ENCODE results near the gene RBMS1. TPM values are rescaled to one million over a fixed set of nuclear protein-coding genes. Genes with fewer than 3 reads are reported as not detected.

Gene RBMS1
- total and polyA plus RNA-seq, 2 of the 4 experiments (the other 2 are of a cell fraction) = 43.5 to 64.9 TPM

DNA sequence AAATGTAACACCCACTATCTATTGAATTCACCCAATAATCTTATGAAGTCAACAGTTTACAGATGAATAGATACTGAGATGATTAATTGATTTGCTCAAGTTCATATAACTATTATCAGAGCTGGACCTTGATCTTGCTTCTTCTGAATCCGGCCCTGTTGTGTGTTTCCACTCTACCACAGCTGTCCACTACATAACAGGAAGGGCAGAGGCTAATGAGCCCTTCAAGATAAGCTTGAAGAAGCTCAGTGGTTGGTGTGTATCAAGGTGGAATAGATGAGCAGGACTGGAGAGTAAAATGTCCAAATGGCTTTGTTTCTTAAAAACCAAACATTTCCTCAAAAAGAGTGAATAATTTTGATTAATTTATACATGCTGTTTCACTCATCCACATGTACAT, 237.1 kb downstream of the RBMS1 start:
- no peak for TF ChIP-seq SMC3 (IDR thresholded peaks at IDR 0.05; ENCODE audit: low read depth, low read length)
- no peak for TF ChIP-seq MXI1 (IDR thresholded peaks at IDR 0.05; ENCODE audit: borderline replicate concordance, low read depth, low read length)
- TF ChIP-seq, protein P1, sequence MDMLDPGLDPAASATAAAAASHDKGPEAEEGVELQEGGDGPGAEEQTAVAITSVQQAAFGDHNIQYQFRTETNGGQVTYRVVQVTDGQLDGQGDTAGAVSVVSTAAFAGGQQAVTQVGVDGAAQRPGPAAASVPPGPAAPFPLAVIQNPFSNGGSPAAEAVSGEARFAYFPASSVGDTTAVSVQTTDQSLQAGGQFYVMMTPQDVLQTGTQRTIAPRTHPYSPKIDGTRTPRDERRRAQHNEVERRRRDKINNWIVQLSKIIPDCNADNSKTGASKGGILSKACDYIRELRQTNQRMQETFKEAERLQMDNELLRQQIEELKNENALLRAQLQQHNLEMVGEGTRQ (IDR thresholded peaks at IDR 0.05; ENCODE audit: low read depth, low read length) = no peak
- TF ChIP-seq FOS (IDR thresholded peaks at IDR 0.05; ENCODE audit: low read depth, low read length) = no peak
- TF ChIP-seq CHD1 (IDR thresholded peaks at IDR 0.05; ENCODE audit: low read depth, low read length) = no peak
- no peak for TF ChIP-seq BHLHE40 (IDR thresholded peaks at IDR 0.05; ENCODE audit: low read depth, low read length)
- TF ChIP-seq MAFK (IDR thresholded peaks at IDR 0.05; ENCODE audit: low read depth, low read length) = no peak
- no peak for TF ChIP-seq CEBPB (IDR thresholded peaks at IDR 0.05; ENCODE audit: low read depth, low read length)
- TF ChIP-seq, protein P2, sequence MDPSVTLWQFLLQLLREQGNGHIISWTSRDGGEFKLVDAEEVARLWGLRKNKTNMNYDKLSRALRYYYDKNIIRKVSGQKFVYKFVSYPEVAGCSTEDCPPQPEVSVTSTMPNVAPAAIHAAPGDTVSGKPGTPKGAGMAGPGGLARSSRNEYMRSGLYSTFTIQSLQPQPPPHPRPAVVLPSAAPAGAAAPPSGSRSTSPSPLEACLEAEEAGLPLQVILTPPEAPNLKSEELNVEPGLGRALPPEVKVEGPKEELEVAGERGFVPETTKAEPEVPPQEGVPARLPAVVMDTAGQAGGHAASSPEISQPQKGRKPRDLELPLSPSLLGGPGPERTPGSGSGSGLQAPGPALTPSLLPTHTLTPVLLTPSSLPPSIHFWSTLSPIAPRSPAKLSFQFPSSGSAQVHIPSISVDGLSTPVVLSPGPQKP (IDR thresholded peaks at IDR 0.05; ENCODE audit: borderline replicate concordance, low read depth, low read length) = no peak
- TF ChIP-seq, protein P3, sequence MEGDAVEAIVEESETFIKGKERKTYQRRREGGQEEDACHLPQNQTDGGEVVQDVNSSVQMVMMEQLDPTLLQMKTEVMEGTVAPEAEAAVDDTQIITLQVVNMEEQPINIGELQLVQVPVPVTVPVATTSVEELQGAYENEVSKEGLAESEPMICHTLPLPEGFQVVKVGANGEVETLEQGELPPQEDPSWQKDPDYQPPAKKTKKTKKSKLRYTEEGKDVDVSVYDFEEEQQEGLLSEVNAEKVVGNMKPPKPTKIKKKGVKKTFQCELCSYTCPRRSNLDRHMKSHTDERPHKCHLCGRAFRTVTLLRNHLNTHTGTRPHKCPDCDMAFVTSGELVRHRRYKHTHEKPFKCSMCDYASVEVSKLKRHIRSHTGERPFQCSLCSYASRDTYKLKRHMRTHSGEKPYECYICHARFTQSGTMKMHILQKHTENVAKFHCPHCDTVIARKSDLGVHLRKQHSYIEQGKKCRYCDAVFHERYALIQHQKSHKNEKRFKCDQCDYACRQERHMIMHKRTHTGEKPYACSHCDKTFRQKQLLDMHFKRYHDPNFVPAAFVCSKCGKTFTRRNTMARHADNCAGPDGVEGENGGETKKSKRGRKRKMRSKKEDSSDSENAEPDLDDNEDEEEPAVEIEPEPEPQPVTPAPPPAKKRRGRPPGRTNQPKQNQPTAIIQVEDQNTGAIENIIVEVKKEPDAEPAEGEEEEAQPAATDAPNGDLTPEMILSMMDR (conservative IDR thresholded peaks at IDR 0.05; ENCODE audit: low read depth, low read length) = no peak
- TF ChIP-seq MAZ (IDR thresholded peaks at IDR 0.05; ENCODE audit: borderline replicate concordance, low read depth, low read length) = no peak
- TF ChIP-seq NFE2L2 (IDR thresholded peaks at IDR 0.05; ENCODE audit: low read depth, low read length) = no peak
- TF ChIP-seq RCOR1 (IDR thresholded peaks at IDR 0.05; ENCODE audit: insufficient replicate concordance, low read length) = no peak
- TF ChIP-seq POLR2A (IDR thresholded peaks at IDR 0.05; ENCODE audit: low read depth, low read length) = no peak
- TF ChIP-seq RAD21 (IDR thresholded peaks at IDR 0.05; ENCODE audit: low read length) = no peak
- TF ChIP-seq RFX5 (IDR thresholded peaks at IDR 0.05; ENCODE audit: low read depth, low read length) = no peak
- no CpG with 5 or more reads among the region's 1 CpG for WGBS, 2 experiments (ENCODE audit: extremely low coverage in 2 of 2, insufficient read length in 1 of 2)
- Histone ChIP-seq H3K4me1 (ENCODE audit: control insufficient read depth, insufficient read depth, low read length) (peaks cover 6% of the 10 kb centered on the region), H4K5ac (ENCODE audit: low read depth, low read length) (no peak overlapping the region), H2BK15ac (ENCODE audit: low read depth, low read length) (no peak overlapping the region; the same call in 2 of the 3 replicates), H3K4ac (ENCODE audit: low read depth, low read length) (0 out of 2 replicates have a peak overlapping the region, but pooled peaks have one; percentile 49), H3K4me3 (ENCODE audit: insufficient read depth, low read depth, low read length) (no peak overlapping the region), H3K9me3 (ENCODE audit: control insufficient read depth, insufficient read depth, low read length) (no peaks in the 10 kb centered on the region), H4K91ac (ENCODE audit: insufficient read depth, low read depth, low read length) (no peak overlapping the region), H2AFZ (replicated peaks; ENCODE audit: low read length, poor library complexity) (no peak overlapping the region), H3K36me3 (ENCODE audit: control insufficient read depth, insufficient read depth, low read length) (no peaks in the 10 kb centered on the region), H3K79me1 (ENCODE audit: low read depth in 1 of 2, low read length in 2 of 2) (no peaks in the 10 kb centered on the region), H2BK5ac (ENCODE audit: low read depth, low read length, poor library complexity, severe bottlenecking) (no peak overlapping the region), H3K23ac (ENCODE audit: low read depth, low read length) (no peak overlapping the region), H3K14ac (replicated peaks; ENCODE audit: low read depth, low read length) (no peak overlapping the region), H2BK20ac (ENCODE audit: low read depth, low read length) (peak overlapping the region; percentile 43), H2BK120ac (ENCODE audit: low read depth, low read length) (0 out of 2 replicates have a peak overlapping the region, but pooled peaks have one; percentile 44), H4K20me1 (ENCODE audit: insufficient read depth, low read length) (no peaks in the 10 kb centered on the region), H3K18ac (ENCODE audit: low read depth, low read length) (no peak overlapping the region), H3K9me1 (ENCODE audit: insufficient read depth, low read length) (no peaks in the 10 kb centered on the region), H3K56ac (ENCODE audit: extremely low read depth, insufficient read depth, low read length) (no peak overlapping the region), H2AK9ac (replicated peaks; ENCODE audit: low read depth, low read length, poor library complexity) (no peak overlapping the region), H3K9ac (ENCODE audit: low read depth, low read length) (no peak overlapping the region), H4K8ac (ENCODE audit: low read depth in 2 of 2, low read length in 2 of 2) (no peak overlapping the region), H3K27me3 (ENCODE audit: control insufficient read depth, insufficient read depth, low read length) (no peaks in the 10 kb centered on the region), H3K4me2 (ENCODE audit: low read depth, low read length) (no peak overlapping the region), H2AK5ac (ENCODE audit: low read depth, low read length) (0 out of 2 replicates have a peak overlapping the region, but pooled peaks have one; percentile 43), H3K27ac (ENCODE audit: insufficient read depth, low read length) (no peak overlapping the region)
- CTCF ChIA-PET = interaction anchor here (0.5 kb wide), 1 partner anchor 326 kb away, joined by 4 read pairs; no protein-coding TSS in a partner anchor
- POLR2A ChIA-PET (ENCODE audit: unreplicated experiment) = no interaction called here
- dilution Hi-C loops (cut with HindIII; ENCODE audit: low sequenced_read_pairs, unreplicated experiment) = no loop called here
- ATAC-seq (ENCODE audit: low read depth) = no peak
- intact Hi-C loops (cut with micrococcal nuclease) = no loop called here
- no peak for DNase-seq
- in situ Hi-C loops (cut with MboI; ENCODE audit: low sequenced_read_pairs) = no loop called here
- BruUV-seq (replicated peaks) = no TSS peak

Data from IMR-90 (cell line).